SU-DHL-6 (cell line): Measurements from ENCODE around the gene TCP11L2.

ENCODE experiments used
- H2AFZ ChIP-seq: fragments of 200-600 bp; sonication (generic); 2 replicates; pipeline ENCODE4 v1.6.1; 2014; ENCODE audit warnings: low read depth, mild to moderate bottlenecking, moderate library complexity, mixed read lengths, antibody characterized with exemption, low read length; ENCODE audit not compliant: severe bottlenecking
- H3F3A ChIP-seq: fragments of 200-600 bp; shearing (Covaris generic); 2 replicates; pipeline ENCODE4 v1.6.0; 2016; ENCODE audit warnings: antibody characterized with exemption, mild to moderate bottlenecking; ENCODE audit not compliant: insufficient read depth
- H3K27ac ChIP-seq: fragments of 200-600 bp; sonication (generic); 2 replicates; pipeline ENCODE4 v1.5.1; 2016; ENCODE audit warnings: low read depth, mild to moderate bottlenecking, low read length, moderate library complexity, mixed read lengths
- H3K27me3 ChIP-seq: fragments of 200-600 bp; sonication (generic), shearing (Covaris generic); 2 replicates; pipeline ENCODE4 v1.6.0; 2014; ENCODE audit warnings: mild to moderate bottlenecking, low read length
- H3K36me3 ChIP-seq: fragments of 200-600 bp; sonication (generic); 2 replicates; pipeline ENCODE4 v1.6.1; 2014; ENCODE audit warnings: mild to moderate bottlenecking, low read length, mixed read lengths
- H3K4me2 ChIP-seq: fragments of 300-600, 200-600 bp; shearing (Covaris generic), sonication (generic); 2 replicates; pipeline ENCODE4 v1.6.0; 2014; ENCODE audit warnings: low read length, low read depth, mild to moderate bottlenecking; ENCODE audit not compliant: poor library complexity, severe bottlenecking
- H3K4me3 ChIP-seq: fragments of 200-600 bp; sonication (generic); 2 replicates; pipeline ENCODE4 v1.5.1; 2014; ENCODE audit warnings: antibody characterized with exemption, low read length, mild to moderate bottlenecking, mixed read lengths; ENCODE audit not compliant: insufficient read depth, poor library complexity, severe bottlenecking
- H3K79me2 ChIP-seq: fragments of 200-600 bp; sonication (generic); 2 replicates; pipeline ENCODE4 v1.6.1; 2014; ENCODE audit warnings: mild to moderate bottlenecking, low read length, moderate library complexity; ENCODE audit not compliant: insufficient read depth
- H3K9ac ChIP-seq: fragments of 200-600 bp; sonication (generic); 2 replicates; pipeline ENCODE4 v1.7.0; 2014; ENCODE audit warnings: mild to moderate bottlenecking, low read length
- H3K9me2 ChIP-seq: fragments of 200-600 bp; sonication (generic); replicated peaks from 2 replicates; pipeline ENCODE4 v1.6.1; 2014; ENCODE audit warnings: low read length; ENCODE audit not compliant: insufficient read depth
- H3K9me3 ChIP-seq: fragments of 200-600 bp; sonication (generic); 2 replicates; pipeline ENCODE4 v1.6.1; 2014; ENCODE audit warnings: low read length, mixed read lengths; ENCODE audit not compliant: insufficient read depth
- H4K20me1 ChIP-seq: fragments of 200-600 bp; sonication (generic); 2 replicates; pipeline ENCODE4 v1.6.1; 2014; ENCODE audit warnings: low read depth, mild to moderate bottlenecking, antibody characterized with exemption, low read length, moderate library complexity, mixed read lengths
- CTCF ChIP-seq: fragments of 200-600 bp; sonication (generic); IDR thresholded peaks from one replicate; pipeline ENCODE4 v1.5.1; 2017; ENCODE audit warnings: antibody characterized with exemption, mild to moderate bottlenecking, low read length, moderate library complexity; ENCODE audit not compliant: insufficient read depth, poor library complexity, severe bottlenecking
- EZH2phosphoT487 ChIP-seq: fragments of 200-600 bp; sonication (generic), shearing (Covaris generic); conservative IDR thresholded peaks from 2 replicates; pipeline ENCODE4 v1.6.1; 2018; ENCODE audit warnings: mild to moderate bottlenecking, antibody characterized with exemption, low read length, moderate library complexity, mixed read lengths

TCP11L2 gene

GRCh38 chr12:106292339-106292738 is 10.2 kb upstream of the TCP11L2 start:
- no peaks in the 10 kb centered on the region for H3K79me2 ChIP-seq
- no peaks in the 10 kb centered on the region for H3K9me3 ChIP-seq
- H3K9ac ChIP-seq: no peak overlapping the region
- no peak for TF ChIP-seq EZH2phosphoT487
- TF ChIP-seq CTCF: no peak
- H3K4me3 ChIP-seq: no peak overlapping the region
- H3K9me2 ChIP-seq: no peaks in the 10 kb centered on the region
- H3K4me2 ChIP-seq: no peak overlapping the region
- H2AFZ ChIP-seq: no peak overlapping the region
- H3F3A ChIP-seq: no peaks in the 10 kb centered on the region
- no peak overlapping the region for H3K27ac ChIP-seq
- no peaks in the 10 kb centered on the region for H3K36me3 ChIP-seq
- H3K27me3 ChIP-seq: no peaks in the 10 kb centered on the region; the same call in 1 of the 2 replicates
- H4K20me1 ChIP-seq: no peaks in the 10 kb centered on the region

- Histone ChIP-seq H3K4me2 (no peak overlapping the region), H3F3A (no peaks in the 10 kb centered on the region), H3K9ac (no peak overlapping the region), H2AFZ (no peak overlapping the region), H3K4me3 (no peak overlapping the region), H3K9me3 (no peaks in the 10 kb centered on the region), H3K79me2 (no peaks in the 10 kb centered on the region), H3K27ac (no peak overlapping the region), H3K27me3 (no peaks in the 10 kb centered on the region; the same call in 1 of the 2 replicates), H3K9me2 (no peaks in the 10 kb centered on the region), H4K20me1 (no peaks in the 10 kb centered on the region), H3K36me3 (no peaks in the 10 kb centered on the region)
- TF ChIP-seq EZH2phosphoT487 (no peak), CTCF (no peak)
These were observed 6.2 kb upstream of the TCP11L2 start for GRCh38 chr12:106296179-106296877.

GRCh38 chr12:106297075-106297474 is 5.5 kb upstream of the TCP11L2 start:
- Histone ChIP-seq H3K4me3 (no peak overlapping the region), H3K9ac (no peak overlapping the region), H3K36me3 (no peaks in the 10 kb centered on the region), H3K79me2 (no peaks in the 10 kb centered on the region), H4K20me1 (no peaks in the 10 kb centered on the region), H3K27ac (no peak overlapping the region), H3K9me3 (no peaks in the 10 kb centered on the region), H3K27me3 (no peaks in the 10 kb centered on the region; the same call in 1 of the 2 replicates), H3K9me2 (no peaks in the 10 kb centered on the region), H2AFZ (no peak overlapping the region), H3F3A (no peaks in the 10 kb centered on the region), H3K4me2 (no peak overlapping the region)
- no peak for TF ChIP-seq EZH2phosphoT487
- TF ChIP-seq CTCF: no peak
